Panc1 (cell line): ENCODE measurements around the gene CAMK1D. TPM values are rescaled to one million over a fixed set of nuclear protein-coding genes. Genes with fewer than 3 reads are reported as not detected.

Source experiments
- ATAC-seq: fragments of 200-7000 bp; cut with Tn5 transposase; 2 replicates; pipeline ENCODE4 v1.9.1; 2020; ENCODE audit warnings: mild to moderate bottlenecking, moderate library complexity
- BruUV-seq: library from RNA; stranded (reverse); fragments of 400-500 nt; replicated peaks from 2 replicates; lab custom pipeline; 2021; lab: Mats Ljungman, UMichigan
- CTCF ChIA-PET: fragments of 300-600 bp; sonication (Branson Sonifier 250); formaldehyde crosslinking; loops from one replicate; lab custom pipeline; 2022; ENCODE audit warnings: antibody characterized with exemption; lab: Charles Lee
- POLR2A ChIA-PET: fragments of 300-600 bp; sonication (Branson Sonifier 250); formaldehyde crosslinking; loops from one replicate; lab custom pipeline; 2022; ENCODE audit warnings: antibody characterized with exemption; lab: Charles Lee
- DNase-seq: peaks from one replicate; pipeline ENCODE4 v3.0.0-alpha.2; 2010; ENCODE audit warnings: low read depth, low spot score
- H3K27ac ChIP-seq: 2 replicates; pipeline ENCODE4 v1.5.1; 2011; ENCODE audit warnings: mild to moderate bottlenecking, low read length, inconsistent platforms
- H3K27me3 ChIP-seq: fragments of 200-500 bp; sonication (Bioruptor generic); 2 replicates; pipeline ENCODE4 v1.6.0; 2014; ENCODE audit warnings: low read length, inconsistent platforms; ENCODE audit not compliant: control insufficient read depth, insufficient read depth
- H3K36me3 ChIP-seq: fragments of 200-500 bp; sonication (Bioruptor generic); 2 replicates; pipeline ENCODE4 v1.5.1; 2014; ENCODE audit warnings: inconsistent platforms, mild to moderate bottlenecking, low read length, moderate library complexity; ENCODE audit not compliant: control insufficient read depth, insufficient read depth
- H3K4me1 ChIP-seq: 2 replicates; pipeline ENCODE4 v1.5.1; 2011; ENCODE audit warnings: inconsistent platforms, mild to moderate bottlenecking, low read length, moderate library complexity; ENCODE audit not compliant: control insufficient read depth, insufficient read depth
- H3K4me3 ChIP-seq, 2 experiments: 2 replicates each; pipeline ENCODE4 v1.5.1; 2011 to 2012; ENCODE audit warnings: low read depth in 2 of 2, low read length in 2 of 2, mild to moderate bottlenecking in 2 of 2, inconsistent platforms in 1 of 2, moderate library complexity in 1 of 2
- H3K9me3 ChIP-seq: fragments of 200-500 bp; sonication (Bioruptor generic); 2 replicates; pipeline ENCODE4 v1.5.1; 2014; ENCODE audit warnings: low read depth, mild to moderate bottlenecking, inconsistent platforms, low read length, moderate library complexity; ENCODE audit not compliant: control insufficient read depth, insufficient read depth
- POLR2AphosphoS5 ChIP-seq: IDR thresholded peaks from 2 replicates; pipeline ENCODE4 v1.6.1; 2012; ENCODE audit warnings: mild to moderate bottlenecking, low read depth, low read length, moderate library complexity
- SIN3A ChIP-seq: IDR thresholded peaks from 2 replicates; pipeline ENCODE4 v1.6.1; 2012; ENCODE audit warnings: low read depth, mild to moderate bottlenecking, low read length, moderate library complexity, borderline replicate concordance; ENCODE audit not compliant: insufficient read depth
- TCF7L2 ChIP-seq: IDR thresholded peaks from 2 replicates; pipeline ENCODE4 v1.6.1; 2011; ENCODE audit warnings: mild to moderate bottlenecking, low read depth, low read length, inconsistent platforms
- in situ Hi-C: cut with HindIII; loops from 2 replicates; pipeline ENCODE4 v1.10.0; 2016; ENCODE audit warnings: low sequenced_read_pairs, low pct_unique_long_range_greater_than_20kb
- intact Hi-C: fragments of 100-400 bp; cut with micrococcal nuclease; formaldehyde crosslinking; loops from one replicate; pipeline ENCODE4 v1.10.0; 2022; ENCODE audit not compliant: unreplicated experiment
- total RNA-seq: library from RNA; stranded (reverse); gene quantifications from one replicate; pipeline ENCODE4 v1.2.1, GENCODE V29; 2021; ENCODE audit not compliant: unreplicated experiment
- TF ChIP-seq, protein P1 (sequence below), 2 experiments: IDR thresholded peaks; 2 replicates each; pipeline ENCODE4 v1.6.1; 2011 to 2012; ENCODE audit warnings: low read depth in 2 of 2, control low read depth in 1 of 2, low read length in 1 of 2, mild to moderate bottlenecking in 1 of 2, moderate library complexity in 1 of 2; ENCODE audit not compliant: insufficient read depth in 1 of 2
- TF ChIP-seq, protein P2 (sequence below): fragments of 450-650 bp; IDR thresholded peaks from 2 replicates; pipeline ENCODE4 v1.5.1; 2017; ENCODE audit warnings: mild to moderate bottlenecking

Gene CAMK1D
- total RNA-seq, 1 experiment from 2014 or later = 5.7 TPM

DNA sequence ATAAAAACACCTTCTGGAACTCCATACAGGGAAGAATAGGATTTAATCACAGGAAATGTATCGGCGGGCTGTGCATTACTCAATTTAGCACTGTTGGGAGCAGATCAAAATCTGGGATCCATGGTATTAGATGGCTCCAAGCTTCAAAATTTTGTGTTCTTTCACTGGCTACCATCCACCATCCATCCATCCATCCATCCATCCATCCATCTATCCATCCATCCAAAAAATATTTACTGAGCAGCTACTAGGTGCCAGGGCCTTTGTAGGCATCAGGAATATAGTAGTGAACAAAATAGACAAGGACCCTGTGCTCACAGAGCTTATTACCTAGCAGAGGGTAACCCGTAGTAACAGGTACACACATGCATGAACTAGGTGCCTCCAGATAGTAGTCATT is 372.0 kb downstream of the CAMK1D start:
- BruUV-seq = no TSS peak
- in situ Hi-C loops = no loop called here
- POLR2A ChIA-PET = no interaction called here

DNA sequence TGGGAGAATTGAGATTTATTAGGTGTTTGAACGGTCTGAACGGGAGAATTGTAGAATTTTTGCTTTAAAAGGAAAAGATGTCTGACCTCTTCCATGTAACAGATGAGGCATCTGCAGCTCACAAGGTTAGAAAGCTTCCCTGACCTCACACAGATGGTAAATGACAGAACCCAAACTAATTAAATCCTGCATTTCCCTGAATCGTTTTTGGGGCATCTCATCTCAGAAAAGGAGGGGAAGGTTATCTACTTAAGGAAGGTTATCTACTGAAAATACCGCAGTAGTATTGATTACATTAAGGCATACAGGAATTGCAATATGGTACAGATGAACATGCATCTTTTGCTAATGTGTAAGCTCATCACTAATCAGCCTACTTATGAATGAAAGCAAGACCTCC is 373.9 kb downstream of the CAMK1D start:
- Histone ChIP-seq H3K9me3 (no peaks in the 10 kb centered on the region), H3K4me1 (peaks cover 6% of the 10 kb centered on the region), H3K27ac (no peak overlapping the region), H3K36me3 (no peaks in the 10 kb centered on the region), H3K27me3 (no peaks in the 10 kb centered on the region), H3K4me3 (no peak overlapping the region)
- BruUV-seq = no TSS peak
- intact Hi-C loops = loop anchor here (5.0 kb wide), 1 partner anchor 349 kb away; no protein-coding TSS in a partner anchor
- DNase-seq (no peak), ATAC-seq (no peak)
- in situ Hi-C loops = no loop called here
- POLR2A ChIA-PET = no interaction called here
- TF ChIP-seq, protein P1, sequence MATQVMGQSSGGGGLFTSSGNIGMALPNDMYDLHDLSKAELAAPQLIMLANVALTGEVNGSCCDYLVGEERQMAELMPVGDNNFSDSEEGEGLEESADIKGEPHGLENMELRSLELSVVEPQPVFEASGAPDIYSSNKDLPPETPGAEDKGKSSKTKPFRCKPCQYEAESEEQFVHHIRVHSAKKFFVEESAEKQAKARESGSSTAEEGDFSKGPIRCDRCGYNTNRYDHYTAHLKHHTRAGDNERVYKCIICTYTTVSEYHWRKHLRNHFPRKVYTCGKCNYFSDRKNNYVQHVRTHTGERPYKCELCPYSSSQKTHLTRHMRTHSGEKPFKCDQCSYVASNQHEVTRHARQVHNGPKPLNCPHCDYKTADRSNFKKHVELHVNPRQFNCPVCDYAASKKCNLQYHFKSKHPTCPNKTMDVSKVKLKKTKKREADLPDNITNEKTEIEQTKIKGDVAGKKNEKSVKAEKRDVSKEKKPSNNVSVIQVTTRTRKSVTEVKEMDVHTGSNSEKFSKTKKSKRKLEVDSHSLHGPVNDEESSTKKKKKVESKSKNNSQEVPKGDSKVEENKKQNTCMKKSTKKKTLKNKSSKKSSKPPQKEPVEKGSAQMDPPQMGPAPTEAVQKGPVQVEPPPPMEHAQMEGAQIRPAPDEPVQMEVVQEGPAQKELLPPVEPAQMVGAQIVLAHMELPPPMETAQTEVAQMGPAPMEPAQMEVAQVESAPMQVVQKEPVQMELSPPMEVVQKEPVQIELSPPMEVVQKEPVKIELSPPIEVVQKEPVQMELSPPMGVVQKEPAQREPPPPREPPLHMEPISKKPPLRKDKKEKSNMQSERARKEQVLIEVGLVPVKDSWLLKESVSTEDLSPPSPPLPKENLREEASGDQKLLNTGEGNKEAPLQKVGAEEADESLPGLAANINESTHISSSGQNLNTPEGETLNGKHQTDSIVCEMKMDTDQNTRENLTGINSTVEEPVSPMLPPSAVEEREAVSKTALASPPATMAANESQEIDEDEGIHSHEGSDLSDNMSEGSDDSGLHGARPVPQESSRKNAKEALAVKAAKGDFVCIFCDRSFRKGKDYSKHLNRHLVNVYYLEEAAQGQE (IDR thresholded peaks at IDR 0.05; ENCODE audit: insufficient read depth in 1 of 2, low read depth in 2 of 2, low read length in 1 of 2) = no peak
- TF ChIP-seq POLR2AphosphoS5 = no peak
- no peak for TF ChIP-seq TCF7L2
- TF ChIP-seq, protein P2, sequence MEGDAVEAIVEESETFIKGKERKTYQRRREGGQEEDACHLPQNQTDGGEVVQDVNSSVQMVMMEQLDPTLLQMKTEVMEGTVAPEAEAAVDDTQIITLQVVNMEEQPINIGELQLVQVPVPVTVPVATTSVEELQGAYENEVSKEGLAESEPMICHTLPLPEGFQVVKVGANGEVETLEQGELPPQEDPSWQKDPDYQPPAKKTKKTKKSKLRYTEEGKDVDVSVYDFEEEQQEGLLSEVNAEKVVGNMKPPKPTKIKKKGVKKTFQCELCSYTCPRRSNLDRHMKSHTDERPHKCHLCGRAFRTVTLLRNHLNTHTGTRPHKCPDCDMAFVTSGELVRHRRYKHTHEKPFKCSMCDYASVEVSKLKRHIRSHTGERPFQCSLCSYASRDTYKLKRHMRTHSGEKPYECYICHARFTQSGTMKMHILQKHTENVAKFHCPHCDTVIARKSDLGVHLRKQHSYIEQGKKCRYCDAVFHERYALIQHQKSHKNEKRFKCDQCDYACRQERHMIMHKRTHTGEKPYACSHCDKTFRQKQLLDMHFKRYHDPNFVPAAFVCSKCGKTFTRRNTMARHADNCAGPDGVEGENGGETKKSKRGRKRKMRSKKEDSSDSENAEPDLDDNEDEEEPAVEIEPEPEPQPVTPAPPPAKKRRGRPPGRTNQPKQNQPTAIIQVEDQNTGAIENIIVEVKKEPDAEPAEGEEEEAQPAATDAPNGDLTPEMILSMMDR = no peak
- TF ChIP-seq SIN3A = no peak
- CTCF ChIA-PET = no interaction called here

More for the DNA sequence above, 372.0 kb downstream of the CAMK1D start:
- Histone ChIP-seq H3K4me1 (peaks cover 6% of the 10 kb centered on the region), H3K27ac (no peak overlapping the region), H3K36me3 (no peaks in the 10 kb centered on the region), H3K4me3 (no peak overlapping the region), H3K27me3 (no peaks in the 10 kb centered on the region), H3K9me3 (no peaks in the 10 kb centered on the region)
- DNase-seq (no peak), ATAC-seq (no peak)
- CTCF ChIA-PET = no interaction called here
- intact Hi-C loops = loop anchor here (5.0 kb wide), 1 partner anchor 351 kb away; no protein-coding TSS in a partner anchor
- TF ChIP-seq SIN3A (no peak), POLR2AphosphoS5 (no peak), TCF7L2 (no peak)
- TF ChIP-seq, protein P1 (IDR thresholded peaks at IDR 0.05; ENCODE audit: insufficient read depth in 1 of 2, low read depth in 2 of 2, low read length in 1 of 2) = no peak
- TF ChIP-seq, protein P2 = no peak
